ENCODE data around the gene KRTAP2-4. TPM values are rescaled to one million over a fixed set of nuclear protein-coding genes. Genes with fewer than 3 reads are reported as not detected.
"Not testable (repeated sequence)": the region's sequence is repeated elsewhere in the genome, so short reads cannot be mapped to it uniquely, and the experiment has no call there.

KRTAP2-4 gene
- total RNA-seq, 6 donors from 2014 or later, result not detected

GRCh38 chr17:41057547-41057946 lies 8.1 kb downstream of the KRTAP2-4 start:
- H3K4me3 ChIP-seq, result no peak overlapping the region
- DNase-seq, result no peak
- TF ChIP-seq CTCF (IDR thresholded peaks at IDR 0.05), result no peak
- H3K27me3 ChIP-seq, result no peaks in the 10 kb centered on the region
- no peaks in the 10 kb centered on the region for H3K36me3 ChIP-seq
- H3K4me1 ChIP-seq, result no peaks in the 10 kb centered on the region
- 93% methylated on average over 1 of the region's 1 CpG for WGBS, 2 donors
- no peak overlapping the region for H3K27ac ChIP-seq
- ATAC-seq (ENCODE audit: low FRiP score in 2 of 2), result no peak
- no peaks in the 10 kb centered on the region for H3K9me3 ChIP-seq

- not testable (repeated sequence) for H3K4me3 ChIP-seq; H3K4me1 ChIP-seq; DNase-seq; ATAC-seq (ENCODE audit: low FRiP score in 2 of 2); H3K36me3 ChIP-seq; H3K27me3 ChIP-seq; H3K9me3 ChIP-seq; H3K27ac ChIP-seq
- 36 to 67% methylated on average over 1 of the region's 6 CpGs for WGBS, 2 donors
Measured at GRCh38 chr17:41055130-41055529, 10.5 kb downstream of the KRTAP2-4 start, which contains the start of gene KRTAP2-2. TSS of gene KRTAP2-2 (minus strand) at chr17:41055230. CDS start at chr17:41055211, 19 bp downstream.

- H3K36me3 ChIP-seq; H3K9me3 ChIP-seq; H3K27ac ChIP-seq; H3K4me1 ChIP-seq; ATAC-seq (ENCODE audit: low FRiP score in 2 of 2); H3K27me3 ChIP-seq; H3K4me3 ChIP-seq: not testable (repeated sequence)
- 73 to 90% methylated on average over 4 to 7 of the region's 9 CpGs for WGBS, 2 donors
- DNase-seq, result peak in 1 of 2 donors; percentile 8
Measured at GRCh38 chr17:41054556-41054955, 11.1 kb downstream of the KRTAP2-4 start.

GRCh38 chr17:41054025-41054424 lies 11.7 kb downstream of the KRTAP2-4 start:
- Histone ChIP-seq H3K9me3 (no peaks in the 10 kb centered on the region), H3K36me3 (no peaks in the 10 kb centered on the region), H3K4me3 (no peak overlapping the region), H3K4me1 (no peaks in the 10 kb centered on the region), H3K27me3 (no peaks in the 10 kb centered on the region), H3K27ac (no peak overlapping the region)
- ATAC-seq (ENCODE audit: low FRiP score in 2 of 2), result no peak
- TF ChIP-seq POLR2AphosphoS5 (IDR thresholded peaks at IDR 0.05) (no peak), POLR2A (IDR thresholded peaks at IDR 0.05) (no peak), CTCF (IDR thresholded peaks at IDR 0.05) (no peak), EP300 (IDR thresholded peaks at IDR 0.05) (no peak)
- 78 to 84% methylated on average over 4 of the region's 4 CpGs for WGBS, 2 donors
- no peak for DNase-seq

- TF ChIP-seq POLR2AphosphoS5 (IDR thresholded peaks at IDR 0.05), result no peak
- no peak for TF ChIP-seq EP300 (IDR thresholded peaks at IDR 0.05)
- TF ChIP-seq POLR2A (IDR thresholded peaks at IDR 0.05), result no peak
- TF ChIP-seq CTCF (IDR thresholded peaks at IDR 0.05), result no peak
- H3K9me3 ChIP-seq, result no peaks in the 10 kb centered on the region
- ATAC-seq (ENCODE audit: low FRiP score in 2 of 2) (no peak), DNase-seq (no peak)
- no peak overlapping the region for H3K27ac ChIP-seq
- H3K27me3 ChIP-seq, result no peaks in the 10 kb centered on the region
- H3K4me1 ChIP-seq, result no peaks in the 10 kb centered on the region
- no peak overlapping the region for H3K4me3 ChIP-seq
- H3K36me3 ChIP-seq, result no peaks in the 10 kb centered on the region
Measured at GRCh38 chr17:41052566-41052965, 13.1 kb downstream of the KRTAP2-4 start.

- TF ChIP-seq CTCF (IDR thresholded peaks at IDR 0.05) (no peak), POLR2A (IDR thresholded peaks at IDR 0.05) (no peak), POLR2AphosphoS5 (IDR thresholded peaks at IDR 0.05) (no peak), EP300 (IDR thresholded peaks at IDR 0.05) (no peak)
- Histone ChIP-seq H3K27ac (no peak overlapping the region), H3K4me1 (no peaks in the 10 kb centered on the region), H3K9me3 (no peaks in the 10 kb centered on the region), H3K27me3 (no peaks in the 10 kb centered on the region), H3K36me3 (no peaks in the 10 kb centered on the region), H3K4me3 (no peak overlapping the region)
- DNase-seq (no peak), ATAC-seq (ENCODE audit: low FRiP score in 2 of 2) (no peak)
- WGBS, 2 donors, result 51 to 62% methylated on average over 2 of the region's 2 CpGs
Measured at GRCh38 chr17:41049110-41049509, 16.6 kb downstream of the KRTAP2-4 start.
